Neural cell (in vitro differentiated cells): ENCODE results near the gene RABL6. TPM values are rescaled to one million over a fixed set of nuclear protein-coding genes. Genes with fewer than 3 reads are reported as not detected.

ENCODE experiments used
- H2AFZ ChIP-seq: fragments of 200-600, 300-800 bp; sonication (generic), shearing (Covaris generic); 2 replicates; pipeline ENCODE4 v1.6.0; 2014; ENCODE audit warnings: low read depth, mild to moderate bottlenecking, antibody characterized with exemption, low read length, moderate library complexity
- H3F3A ChIP-seq: fragments of 200-600 bp; shearing (Covaris generic); 2 replicates; pipeline ENCODE4 v1.6.1; 2016; ENCODE audit warnings: mild to moderate bottlenecking, moderate library complexity, mixed read lengths, antibody characterized with exemption, low read length; ENCODE audit not compliant: insufficient read depth, poor library complexity, severe bottlenecking
- H3K27ac ChIP-seq: fragments of 200-600, 300-800 bp; sonication (generic), shearing (Covaris generic); 2 replicates; pipeline ENCODE4 v1.5.1; 2014; ENCODE audit warnings: mild to moderate bottlenecking, low read length, moderate library complexity
- H3K27me3 ChIP-seq: fragments of 300-800, 200-600 bp; sonication (generic), shearing (Covaris generic); 2 replicates; pipeline ENCODE4 v1.6.0; 2014; ENCODE audit warnings: mild to moderate bottlenecking, low read depth, low read length, moderate library complexity; ENCODE audit not compliant: insufficient read depth
- H3K36me3 ChIP-seq: fragments of 300-800, 200-600 bp; sonication (generic), shearing (Covaris generic); 2 replicates; pipeline ENCODE4 v1.5.1; 2014; ENCODE audit warnings: mild to moderate bottlenecking, antibody characterized with exemption, low read length, moderate library complexity; ENCODE audit not compliant: insufficient read depth
- H3K4me2 ChIP-seq: fragments of 300-800, 200-600 bp; sonication (generic), shearing (Covaris generic); 2 replicates; pipeline ENCODE4 v1.6.0; 2014; ENCODE audit warnings: mild to moderate bottlenecking, low read length
- H3K4me3 ChIP-seq: fragments of 300-800, 200-600 bp; sonication (generic), shearing (Covaris generic); 2 replicates; pipeline ENCODE4 v1.5.1; 2014; ENCODE audit warnings: mild to moderate bottlenecking, low read length, moderate library complexity
- H3K79me2 ChIP-seq: fragments of 200-600 bp; shearing (Covaris generic); replicated peaks from 2 replicates; pipeline ENCODE4 v1.6.0; 2014; ENCODE audit warnings: mild to moderate bottlenecking, low read length, moderate library complexity; ENCODE audit not compliant: insufficient read depth
- H3K9ac ChIP-seq: fragments of 300-800, 200-600 bp; sonication (generic), shearing (Covaris generic); 2 replicates; pipeline ENCODE4 v1.6.1; 2016; ENCODE audit warnings: mild to moderate bottlenecking, low read length, mixed read lengths
- H3K9me2 ChIP-seq: fragments of 200-600 bp; shearing (Covaris generic); 2 replicates; pipeline ENCODE4 v1.6.1; 2016; ENCODE audit warnings: mild to moderate bottlenecking, low read length, mixed read lengths; ENCODE audit not compliant: insufficient read depth
- H3K9me3 ChIP-seq: fragments of 200-600, 300-800 bp; sonication (generic), shearing (Covaris generic); 2 replicates; pipeline ENCODE4 v1.6.1; 2016; ENCODE audit warnings: mild to moderate bottlenecking, mixed run types, low read length, moderate library complexity, mixed read lengths
- H4K20me1 ChIP-seq: fragments of 200-600 bp; shearing (Covaris generic); 2 replicates; pipeline ENCODE4 v1.6.1; 2016; ENCODE audit warnings: mild to moderate bottlenecking, mixed run types; ENCODE audit not compliant: insufficient read depth
- EP300 ChIP-seq: fragments of 450-650 bp; conservative IDR thresholded peaks from 2 replicates; pipeline ENCODE4 v1.6.1; 2014; ENCODE audit warnings: antibody characterized with exemption, mild to moderate bottlenecking, moderate library complexity; ENCODE audit not compliant: poor library complexity, severe bottlenecking
- EZH2 ChIP-seq: fragments of 200-600, 300-800 bp; shearing (Covaris generic), sonication (generic); IDR thresholded peaks from 2 replicates; pipeline ENCODE4 v1.6.1; 2014; ENCODE audit warnings: antibody characterized with exemption, low read length, borderline replicate concordance, mild to moderate bottlenecking; ENCODE audit not compliant: insufficient read depth, poor library complexity, severe bottlenecking
- MXI1 ChIP-seq: fragments of 450-650 bp; conservative IDR thresholded peaks from 2 replicates; pipeline ENCODE4 v1.6.1; 2014; ENCODE audit warnings: antibody characterized with exemption, mild to moderate bottlenecking; ENCODE audit not compliant: poor library complexity, severe bottlenecking
- POLR2AphosphoS5 ChIP-seq: IDR thresholded peaks from 2 replicates; pipeline ENCODE4 v1.6.1; 2012
- RAD21 ChIP-seq: fragments of 450-650 bp; conservative IDR thresholded peaks from 2 replicates; pipeline ENCODE4 v1.6.1; 2014; ENCODE audit warnings: antibody characterized with exemption, mild to moderate bottlenecking, moderate library complexity
- SMC3 ChIP-seq: fragments of 450-650 bp; conservative IDR thresholded peaks from 2 replicates; pipeline ENCODE4 v1.6.1; 2014; ENCODE audit warnings: antibody characterized with exemption, mild to moderate bottlenecking, moderate library complexity; ENCODE audit not compliant: poor library complexity
- TAF1 ChIP-seq: IDR thresholded peaks from 2 replicates; pipeline ENCODE4 v1.6.1; 2012; ENCODE audit warnings: low read depth
- polyA plus RNA-seq: library from polyadenylated mRNA; depleted of rRNA; stranded (reverse); fragments of >200 nt; gene quantifications from 2 replicates; pipeline ENCODE4 v1.2.3, GENCODE V29; 2014
- TF ChIP-seq, protein P1 (sequence below): IDR thresholded peaks from 2 replicates; pipeline ENCODE4 v1.6.1; 2012; ENCODE audit warnings: borderline replicate concordance
- TF ChIP-seq, protein P2 (sequence below): fragments of 450-650 bp; IDR thresholded peaks from 2 replicates; pipeline ENCODE4 v1.5.1; 2014; ENCODE audit warnings: antibody characterized with exemption, mild to moderate bottlenecking, moderate library complexity; ENCODE audit not compliant: poor library complexity, severe bottlenecking

Gene RABL6
- polyA plus RNA-seq, 1 donor from 2014 or later, result 46.4 TPM

GRCh38 chr9:136771907-136772415 is 35.8 kb upstream of the RABL6 start:
- Histone ChIP-seq H3K4me3 (no peak overlapping the region), H3K79me2 (no peaks in the 10 kb centered on the region), H3F3A (no peaks in the 10 kb centered on the region), H3K36me3 (no peaks in the 10 kb centered on the region), H3K27me3 (no peaks in the 10 kb centered on the region), H3K27ac (no peak overlapping the region), H3K9ac (no peak overlapping the region), H3K9me2 (no peaks in the 10 kb centered on the region), H2AFZ (no peak overlapping the region), H4K20me1 (no peaks in the 10 kb centered on the region), H3K9me3 (no peaks in the 10 kb centered on the region), H3K4me2 (no peak overlapping the region)
- TF ChIP-seq, protein P1, sequence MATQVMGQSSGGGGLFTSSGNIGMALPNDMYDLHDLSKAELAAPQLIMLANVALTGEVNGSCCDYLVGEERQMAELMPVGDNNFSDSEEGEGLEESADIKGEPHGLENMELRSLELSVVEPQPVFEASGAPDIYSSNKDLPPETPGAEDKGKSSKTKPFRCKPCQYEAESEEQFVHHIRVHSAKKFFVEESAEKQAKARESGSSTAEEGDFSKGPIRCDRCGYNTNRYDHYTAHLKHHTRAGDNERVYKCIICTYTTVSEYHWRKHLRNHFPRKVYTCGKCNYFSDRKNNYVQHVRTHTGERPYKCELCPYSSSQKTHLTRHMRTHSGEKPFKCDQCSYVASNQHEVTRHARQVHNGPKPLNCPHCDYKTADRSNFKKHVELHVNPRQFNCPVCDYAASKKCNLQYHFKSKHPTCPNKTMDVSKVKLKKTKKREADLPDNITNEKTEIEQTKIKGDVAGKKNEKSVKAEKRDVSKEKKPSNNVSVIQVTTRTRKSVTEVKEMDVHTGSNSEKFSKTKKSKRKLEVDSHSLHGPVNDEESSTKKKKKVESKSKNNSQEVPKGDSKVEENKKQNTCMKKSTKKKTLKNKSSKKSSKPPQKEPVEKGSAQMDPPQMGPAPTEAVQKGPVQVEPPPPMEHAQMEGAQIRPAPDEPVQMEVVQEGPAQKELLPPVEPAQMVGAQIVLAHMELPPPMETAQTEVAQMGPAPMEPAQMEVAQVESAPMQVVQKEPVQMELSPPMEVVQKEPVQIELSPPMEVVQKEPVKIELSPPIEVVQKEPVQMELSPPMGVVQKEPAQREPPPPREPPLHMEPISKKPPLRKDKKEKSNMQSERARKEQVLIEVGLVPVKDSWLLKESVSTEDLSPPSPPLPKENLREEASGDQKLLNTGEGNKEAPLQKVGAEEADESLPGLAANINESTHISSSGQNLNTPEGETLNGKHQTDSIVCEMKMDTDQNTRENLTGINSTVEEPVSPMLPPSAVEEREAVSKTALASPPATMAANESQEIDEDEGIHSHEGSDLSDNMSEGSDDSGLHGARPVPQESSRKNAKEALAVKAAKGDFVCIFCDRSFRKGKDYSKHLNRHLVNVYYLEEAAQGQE, result no peak
- TF ChIP-seq, protein P2, sequence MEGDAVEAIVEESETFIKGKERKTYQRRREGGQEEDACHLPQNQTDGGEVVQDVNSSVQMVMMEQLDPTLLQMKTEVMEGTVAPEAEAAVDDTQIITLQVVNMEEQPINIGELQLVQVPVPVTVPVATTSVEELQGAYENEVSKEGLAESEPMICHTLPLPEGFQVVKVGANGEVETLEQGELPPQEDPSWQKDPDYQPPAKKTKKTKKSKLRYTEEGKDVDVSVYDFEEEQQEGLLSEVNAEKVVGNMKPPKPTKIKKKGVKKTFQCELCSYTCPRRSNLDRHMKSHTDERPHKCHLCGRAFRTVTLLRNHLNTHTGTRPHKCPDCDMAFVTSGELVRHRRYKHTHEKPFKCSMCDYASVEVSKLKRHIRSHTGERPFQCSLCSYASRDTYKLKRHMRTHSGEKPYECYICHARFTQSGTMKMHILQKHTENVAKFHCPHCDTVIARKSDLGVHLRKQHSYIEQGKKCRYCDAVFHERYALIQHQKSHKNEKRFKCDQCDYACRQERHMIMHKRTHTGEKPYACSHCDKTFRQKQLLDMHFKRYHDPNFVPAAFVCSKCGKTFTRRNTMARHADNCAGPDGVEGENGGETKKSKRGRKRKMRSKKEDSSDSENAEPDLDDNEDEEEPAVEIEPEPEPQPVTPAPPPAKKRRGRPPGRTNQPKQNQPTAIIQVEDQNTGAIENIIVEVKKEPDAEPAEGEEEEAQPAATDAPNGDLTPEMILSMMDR, result no peak
- TF ChIP-seq SMC3, result no peak
- no peak for TF ChIP-seq EZH2
- TF ChIP-seq MXI1, result no peak
- no peak for TF ChIP-seq TAF1
- no peak for TF ChIP-seq POLR2AphosphoS5
- TF ChIP-seq EP300, result no peak
- no peak for TF ChIP-seq RAD21

- Histone ChIP-seq H3K79me2 (no peaks in the 10 kb centered on the region), H3K4me3 (no peak overlapping the region), H4K20me1 (no peaks in the 10 kb centered on the region), H3K36me3 (no peaks in the 10 kb centered on the region), H3K27me3 (no peaks in the 10 kb centered on the region), H3K9me2 (no peaks in the 10 kb centered on the region), H3K9me3 (no peaks in the 10 kb centered on the region), H3F3A (no peaks in the 10 kb centered on the region), H3K4me2 (no peak overlapping the region), H3K27ac (no peak overlapping the region), H3K9ac (no peak overlapping the region), H2AFZ (no peak overlapping the region)
- TF ChIP-seq, protein P2, result no peak
These were observed 34.2 kb upstream of the RABL6 start for GRCh38 chr9:136773386-136774044.
